Natural killer cell (primary cell): ENCODE results near the gene FGF2. TPM values are rescaled to one million over a fixed set of nuclear protein-coding genes. Genes with fewer than 3 reads are reported as not detected.

Source experiments
- ATAC-seq, 3 donors: fragments of 150-1000 bp in 2 of 3; fragments of 200-7000 bp in 1 of 3; cut with Tn5 transposase; 1 replicate in 1 of 3; 2 replicates in 2 of 3; pipeline ENCODE4 v1.10.0; 2021; ENCODE audit warnings: mild to moderate bottlenecking in 2 of 3, moderate library complexity in 2 of 3
- DNase-seq, 2 donors: peaks; one replicate each; pipeline versions ENCODE4 v3.0.0 to v3.0.0-alpha.2; 2013 to 2021; ENCODE audit warnings: mixed read lengths in 1 of 2
- H3K27ac ChIP-seq: one replicate; pipeline ENCODE4 v1.5.1; 2013; ENCODE audit warnings: mild to moderate bottlenecking, low read length
- H3K27me3 ChIP-seq: one replicate; pipeline ENCODE4 v1.6.1; 2013; ENCODE audit warnings: low read length; ENCODE audit not compliant: control insufficient read depth, insufficient read depth
- H3K36me3 ChIP-seq: one replicate; pipeline ENCODE4 v1.6.1; 2013; ENCODE audit warnings: low read length; ENCODE audit not compliant: control insufficient read depth, insufficient read depth
- H3K4me1 ChIP-seq: one replicate; pipeline ENCODE4 v1.6.1; 2013; ENCODE audit warnings: low read length; ENCODE audit not compliant: control insufficient read depth, insufficient read depth
- H3K4me3 ChIP-seq: one replicate; pipeline ENCODE4 v1.5.1; 2013; ENCODE audit warnings: low read length
- H3K9me3 ChIP-seq: one replicate; pipeline ENCODE4 v1.6.1; 2013; ENCODE audit warnings: low read length; ENCODE audit not compliant: control insufficient read depth, insufficient read depth
- H3K27ac Mint-ChIP-seq, 2 donors: one replicate each; pipeline ENCODE4 v1.8.0; 2022; ENCODE audit warnings: mild to moderate bottlenecking in 2 of 2, mixed read lengths in 2 of 2, moderate library complexity in 1 of 2
- H3K27me3 Mint-ChIP-seq, 2 donors: one replicate each; pipeline ENCODE4 v1.8.0; 2022; ENCODE audit warnings: low read depth in 2 of 2, mixed read lengths in 2 of 2
- H3K36me3 Mint-ChIP-seq: one replicate; pipeline ENCODE4 v1.8.0; 2022; ENCODE audit warnings: mixed read lengths
- H3K4me1 Mint-ChIP-seq, 2 donors: one replicate each; pipeline ENCODE4 v1.8.0; 2022; ENCODE audit warnings: mixed read lengths in 2 of 2
- H3K4me3 Mint-ChIP-seq: one replicate; pipeline ENCODE4 v1.8.0; 2022; ENCODE audit warnings: mild to moderate bottlenecking, moderate library complexity, mixed read lengths
- H3K9me3 Mint-ChIP-seq, 2 donors: one replicate each; pipeline ENCODE4 v1.8.0; 2022; ENCODE audit warnings: mixed read lengths in 2 of 2
- CTCF ChIP-seq: fragments of 200-600 bp; IDR thresholded peaks from one replicate; pipeline ENCODE4 v1.8.0; 2022; ENCODE audit warnings: antibody characterized with exemption
- WGBS: methylation state at CpG from one replicate; pipeline ENCODE4 v1.1.7; 2013; ENCODE audit warnings: missing lambda C conversion rate; ENCODE audit not compliant: insufficient coverage; 5-methylcytosine and 5-hydroxymethylcytosine counted together
- intact Hi-C: fragments of 100-400 bp; cut with micrococcal nuclease; formaldehyde crosslinking; loops from one replicate; pipeline ENCODE4 v1.14.2; 2022
- total RNA-seq, 4 donors: library from RNA; stranded (reverse); fragments of 120-200 nt in 1 of 4; gene quantifications; one replicate each; pipeline versions ENCODE4 v1.2.3 to v1.2.4, GENCODE V29; 2013 to 2022

Gene FGF2
- total RNA-seq, 3 donors from 2014 or later (not counting 1 experiment from before 2014, with no cell fraction given), result not detected

- no peaks in the 10 kb centered on the region for H3K4me1 ChIP-seq
- DNase-seq (no peak), ATAC-seq (no peak)
- Mint-ChIP-seq H3K27ac (no peak overlapping the region), H3K9me3 (no peaks in the 10 kb centered on the region), H3K36me3 (no peaks in the 10 kb centered on the region), H3K4me3 (no peak overlapping the region), H3K4me1 (no peaks in the 10 kb centered on the region), H3K27me3 (no peaks in the 10 kb centered on the region)
- WGBS, result 98% methylated on average over 7 of the region's 7 CpGs
- no peaks in the 10 kb centered on the region for H3K9me3 ChIP-seq
- intact Hi-C loops, result no loop called here
- no peaks in the 10 kb centered on the region for H3K27me3 ChIP-seq
- no peak overlapping the region for H3K4me3 ChIP-seq
- TF ChIP-seq CTCF, result no peak
- H3K27ac ChIP-seq, result no peak overlapping the region
- no peaks in the 10 kb centered on the region for H3K36me3 ChIP-seq
Observed at GRCh38 chr4:122906859-122907305, 80.3 kb downstream of the FGF2 start.

- Mint-ChIP-seq H3K27me3 (no peaks in the 10 kb centered on the region), H3K36me3 (no peaks in the 10 kb centered on the region), H3K9me3 (no peaks in the 10 kb centered on the region), H3K4me1 (no peaks in the 10 kb centered on the region), H3K27ac (no peak overlapping the region), H3K4me3 (no peak overlapping the region)
- Histone ChIP-seq H3K4me3 (no peak overlapping the region), H3K36me3 (no peaks in the 10 kb centered on the region), H3K9me3 (no peaks in the 10 kb centered on the region), H3K27me3 (no peaks in the 10 kb centered on the region), H3K4me1 (no peaks in the 10 kb centered on the region), H3K27ac (no peak overlapping the region)
- no peak for TF ChIP-seq CTCF
- intact Hi-C loops, result no loop called here
- ATAC-seq (no peak), DNase-seq (no peak)
- WGBS, result 94% methylated on average over 1 of the region's 1 CpG
Observed at GRCh38 chr4:122908223-122908622, 81.6 kb downstream of the FGF2 start.

GRCh38 chr4:122909683-122910082 lies 83.1 kb downstream of the FGF2 start:
- ATAC-seq (no peak), DNase-seq (no peak)
- Mint-ChIP-seq H3K27ac (no peak overlapping the region), H3K4me1 (no peaks in the 10 kb centered on the region), H3K4me3 (no peak overlapping the region), H3K9me3 (no peaks in the 10 kb centered on the region), H3K36me3 (no peaks in the 10 kb centered on the region), H3K27me3 (no peaks in the 10 kb centered on the region)
- Histone ChIP-seq H3K4me3 (no peak overlapping the region), H3K9me3 (no peaks in the 10 kb centered on the region), H3K4me1 (no peaks in the 10 kb centered on the region), H3K27ac (no peak overlapping the region), H3K27me3 (no peaks in the 10 kb centered on the region), H3K36me3 (no peaks in the 10 kb centered on the region)
- intact Hi-C loops, result no loop called here
- no peak for TF ChIP-seq CTCF
- 94% methylated on average over 2 of the region's 2 CpGs for WGBS

GRCh38 chr4:122911588-122911987 lies 85.0 kb downstream of the FGF2 start:
- WGBS, result 90% methylated on average over 1 of the region's 1 CpG
- H3K4me3 Mint-ChIP-seq, result no peak overlapping the region
- no peaks in the 10 kb centered on the region for H3K9me3 Mint-ChIP-seq
- Histone ChIP-seq H3K4me1 (no peaks in the 10 kb centered on the region), H3K36me3 (no peaks in the 10 kb centered on the region), H3K4me3 (no peak overlapping the region), H3K27me3 (no peaks in the 10 kb centered on the region), H3K27ac (no peak overlapping the region), H3K9me3 (no peaks in the 10 kb centered on the region)
- intact Hi-C loops, result no loop called here
- H3K27ac Mint-ChIP-seq, result no peak overlapping the region
- no peaks in the 10 kb centered on the region for H3K4me1 Mint-ChIP-seq
- no peak for ATAC-seq
- H3K27me3 Mint-ChIP-seq, result no peaks in the 10 kb centered on the region
- peaks cover 6% of the 10 kb centered on the region for H3K36me3 Mint-ChIP-seq
- no peak for DNase-seq
- no peak for TF ChIP-seq CTCF
